ENCODE results near the gene SEL1L. TPM values are rescaled to one million over a fixed set of nuclear protein-coding genes. Genes with fewer than 3 reads are reported as not detected.

SEL1L gene
- total and polyA plus RNA-seq, 2 of the 13 experiments (the other 11 are each of a cell fraction or from before 2014, with no cell fraction given), result 15.3 to 61.0 TPM

GRCh38 chr14:81458352-81458751, 75.3 kb downstream of the SEL1L start:
- H3K4me2 ChIP-seq (ENCODE audit: low read depth, low read length), result no peak overlapping the region
- CTCF ChIA-PET (ENCODE audit: low intra/inter-chr PET ratio, low total read pairs), result no interaction called here
- 93% methylated on average over 8 of the region's 8 CpGs for WGBS (ENCODE audit: low lambda C conversion rate)
- no peaks in the 10 kb centered on the region for H3K27me3 ChIP-seq (ENCODE audit: control insufficient read depth in 1 of 2, insufficient read depth in 2 of 2, low read length in 2 of 2)
- H3K79me2 ChIP-seq (ENCODE audit: insufficient read depth, low read length), result no peaks in the 10 kb centered on the region
- ATAC-seq, result no peak
- no peak overlapping the region for H3K27ac ChIP-seq (ENCODE audit: extremely low read length, insufficient read depth, low read length)
- H3K4me1 ChIP-seq (ENCODE audit: insufficient read depth, low read length), result peaks cover 30% of the 10 kb centered on the region
- H3K9ac ChIP-seq (ENCODE audit: insufficient read depth, low read depth, low read length), result no peak overlapping the region
- POLR2A ChIA-PET, result no interaction called here
- no peaks in the 10 kb centered on the region for H4K20me1 ChIP-seq (ENCODE audit: insufficient read depth, low read length)
- no peak for FAIRE-seq
- H3K4me3 ChIP-seq (replicated peaks in 1 of 3; ENCODE audit: insufficient read depth in 1 of 3, low read depth in 2 of 3, low read length in 3 of 3), result no peak overlapping the region
- H3K36me3 ChIP-seq (replicated peaks in 1 of 2; ENCODE audit: control insufficient read depth in 1 of 2, insufficient read depth in 2 of 2, low read length in 2 of 2), result no peaks in the 10 kb centered on the region
- no peaks in the 10 kb centered on the region for H3K9me3 ChIP-seq (ENCODE audit: low read length)
- no peak overlapping the region for H2AFZ ChIP-seq (ENCODE audit: low read length)
- no peak for DNase-seq (ENCODE audit: low spot score)
- BruUV-seq (replicated peaks), result no TSS peak
- intact Hi-C loops (cut with micrococcal nuclease; ENCODE audit: unreplicated experiment), result no loop called here
- in situ Hi-C loops (cut with HindIII; ENCODE audit: extremely low pct_ligation_motif_present, low pct_unique_long_range_greater_than_20kb), result no loop called here
- no peak for TF ChIP-seq KLF11 (CRISPR knock-in tag; IDR thresholded peaks at IDR 0.05)
- TF ChIP-seq NCOR1 (IDR thresholded peaks at IDR 0.05; ENCODE audit: borderline replicate concordance, low read length), result no peak
- TF ChIP-seq ZNF574 (CRISPR knock-in tag; IDR thresholded peaks at IDR 0.05), result no peak
- TF ChIP-seq HNF4G (IDR thresholded peaks at IDR 0.05; ENCODE audit: borderline replicate concordance, low read depth, low read length), result no peak
- TF ChIP-seq HNF4G (CRISPR knock-in tag; IDR thresholded peaks at IDR 0.05; ENCODE audit: borderline replicate concordance, low read depth), result no peak
- TF ChIP-seq NFE2L1 (CRISPR knock-in tag; IDR thresholded peaks at IDR 0.05; ENCODE audit: borderline replicate concordance), result no peak
- no peak for TF ChIP-seq MNT (IDR thresholded peaks at IDR 0.05)
- no peak for TF ChIP-seq RORA (CRISPR knock-in tag; IDR thresholded peaks at IDR 0.05)
- TF ChIP-seq ZNF3 (CRISPR knock-in tag; IDR thresholded peaks at IDR 0.05), result no peak
- TF ChIP-seq ZNF570 (CRISPR knock-in tag; IDR thresholded peaks at IDR 0.05; ENCODE audit: borderline replicate concordance), result no peak
- no peak for TF ChIP-seq PHF21A (CRISPR knock-in tag; IDR thresholded peaks at IDR 0.05)
- no peak for TF ChIP-seq ZUFSP (CRISPR knock-in tag; IDR thresholded peaks at IDR 0.05; ENCODE audit: borderline replicate concordance)
- TF ChIP-seq DNMT3B (CRISPR knock-in tag; conservative IDR thresholded peaks at IDR 0.05), result no peak
- TF ChIP-seq ZFP36L1 (CRISPR knock-in tag; IDR thresholded peaks at IDR 0.05), result no peak
- TF ChIP-seq HOMEZ (CRISPR knock-in tag; IDR thresholded peaks at IDR 0.05; ENCODE audit: low read depth), result no peak
- no peak for TF ChIP-seq ZMYM2 (CRISPR knock-in tag; IDR thresholded peaks at IDR 0.05)
- TF ChIP-seq ZNF432 (CRISPR knock-in tag; IDR thresholded peaks at IDR 0.05; ENCODE audit: borderline replicate concordance), result no peak
- TF ChIP-seq TFDP1 (CRISPR knock-in tag; IDR thresholded peaks at IDR 0.05; ENCODE audit: borderline replicate concordance), result no peak
